ENCODE measurements around the gene SPACA1. TPM values are rescaled to one million over a fixed set of nuclear protein-coding genes. Genes with fewer than 3 reads are reported as not detected.

Gene SPACA1
- polyA plus RNA-seq, 2 of the 4 experiments (the other 2 are of a cell fraction), result not detected

GRCh38 chr6:88074791-88075190 lies 27.1 kb downstream of the SPACA1 start (continued):
- no peak for TF ChIP-seq HMGXB4 (CRISPR knock-in tag; IDR thresholded peaks at IDR 0.05; ENCODE audit: borderline replicate concordance)
- no peak for TF ChIP-seq MAX (IDR thresholded peaks at IDR 0.05)

- no peak overlapping the region for H3K4me3 ChIP-seq
- no peak overlapping the region for H3K4me2 ChIP-seq
- no peak overlapping the region for H3K27ac ChIP-seq
- 16% methylated on average over 3 of the region's 3 CpGs for WGBS (ENCODE audit: missing lambda C conversion rate)
- ATAC-seq, result no peak
- CTCF ChIA-PET, result no interaction called here
- no peak for TF ChIP-seq NR3C1 (IDR thresholded peaks at IDR 0.05)
- TF ChIP-seq RAD21 (conservative IDR thresholded peaks at IDR 0.05 in 1 of 2, IDR thresholded peaks at IDR 0.05 in 1 of 2), result no peak
- no peak for TF ChIP-seq POLR2AphosphoS2 (conservative IDR thresholded peaks at IDR 0.05; ENCODE audit: low read length)
- no peak for TF ChIP-seq REST (IDR thresholded peaks at IDR 0.05)
- no peak for TF ChIP-seq SMC3 (IDR thresholded peaks at IDR 0.05)
- TF ChIP-seq RNF2 (IDR thresholded peaks at IDR 0.05; ENCODE audit: borderline replicate concordance, low read depth), result no peak
- TF ChIP-seq, protein P1, sequence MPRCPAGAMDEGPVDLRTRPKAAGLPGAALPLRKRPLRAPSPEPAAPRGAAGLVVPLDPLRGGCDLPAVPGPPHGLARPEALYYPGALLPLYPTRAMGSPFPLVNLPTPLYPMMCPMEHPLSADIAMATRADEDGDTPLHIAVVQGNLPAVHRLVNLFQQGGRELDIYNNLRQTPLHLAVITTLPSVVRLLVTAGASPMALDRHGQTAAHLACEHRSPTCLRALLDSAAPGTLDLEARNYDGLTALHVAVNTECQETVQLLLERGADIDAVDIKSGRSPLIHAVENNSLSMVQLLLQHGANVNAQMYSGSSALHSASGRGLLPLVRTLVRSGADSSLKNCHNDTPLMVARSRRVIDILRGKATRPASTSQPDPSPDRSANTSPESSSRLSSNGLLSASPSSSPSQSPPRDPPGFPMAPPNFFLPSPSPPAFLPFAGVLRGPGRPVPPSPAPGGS (IDR thresholded peaks at IDR 0.05), result no peak
- TF ChIP-seq MYC (IDR thresholded peaks at IDR 0.05; ENCODE audit: borderline replicate concordance, low read length), result no peak
- TF ChIP-seq PHF8 (IDR thresholded peaks at IDR 0.05; ENCODE audit: borderline replicate concordance, low read depth), result no peak
- TF ChIP-seq HDAC2 (IDR thresholded peaks at IDR 0.05), result no peak
- TF ChIP-seq HOXB13 (CRISPR knock-in tag; IDR thresholded peaks at IDR 0.05; ENCODE audit: low read depth), result no peak
- no peak for TF ChIP-seq EHMT2 (IDR thresholded peaks at IDR 0.05; ENCODE audit: low read depth)
- no peak for TF ChIP-seq HMGXB4 (CRISPR knock-in tag; IDR thresholded peaks at IDR 0.05; ENCODE audit: borderline replicate concordance)
- H3K9me3 ChIP-seq, result no peaks in the 10 kb centered on the region
- FAIRE-seq, result no peak
- no peaks in the 10 kb centered on the region for H3K4me1 ChIP-seq
- DNase-seq (ENCODE audit: low read depth in 1 of 2, low spot score in 1 of 2), result no peak
- POLR2A ChIA-PET, result no interaction called here
Observed at GRCh38 chr6:88077305-88077704, 29.7 kb downstream of the SPACA1 start.

DNA sequence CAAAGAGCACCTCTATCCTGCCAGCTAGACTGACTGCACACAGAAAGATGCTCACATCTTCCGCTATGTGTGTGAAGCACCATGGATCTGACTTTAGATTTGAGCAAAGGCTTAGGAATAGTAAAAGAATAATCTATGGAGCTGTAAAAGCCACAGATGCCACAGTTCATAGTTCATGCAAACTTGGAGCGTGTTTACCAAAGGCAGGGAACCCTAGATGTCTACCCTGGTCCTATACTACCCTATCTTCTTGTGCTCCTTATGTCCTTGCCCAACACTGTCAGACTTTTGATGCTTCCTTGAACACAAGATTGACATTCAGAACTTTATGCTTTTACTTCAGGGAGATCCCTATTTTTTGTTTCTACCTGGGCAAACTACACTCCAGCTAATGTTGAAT lies 39.2 kb downstream of the SPACA1 start:
- Histone ChIP-seq H3K9me3 (0 out of 3 replicates have a peak, but pooled peaks cover 2% of the 10 kb centered on the region), H3K4me2 (no peak overlapping the region), H3K27ac (no peak overlapping the region), H3K4me1 (no peaks in the 10 kb centered on the region), H3K4me3 (no peak overlapping the region)
- FAIRE-seq (no peak), DNase-seq (ENCODE audit: low read depth in 1 of 2, low spot score in 1 of 2) (no peak), ATAC-seq (no peak)
- CTCF ChIA-PET, result no interaction called here
- POLR2A ChIA-PET, result no interaction called here
- WGBS (ENCODE audit: missing lambda C conversion rate), result 25% methylated on average over 2 of the region's 2 CpGs
- TF ChIP-seq TFCP2L1 (CRISPR knock-in tag; IDR thresholded peaks at IDR 0.05) (no peak), ZNF302 (CRISPR knock-in tag; IDR thresholded peaks at IDR 0.05) (no peak), RFX5 (IDR thresholded peaks at IDR 0.05) (no peak), TP53 (CRISPR knock-in tag; IDR thresholded peaks at IDR 0.05) (no peak), KDM5A (IDR thresholded peaks at IDR 0.05) (no peak)

Data from A549 (cell line).